ENCODE measurements around the gene LANCL2. TPM values are rescaled to one million over a fixed set of nuclear protein-coding genes. Genes with fewer than 3 reads are reported as not detected.

Gene LANCL2
- total and polyA plus RNA-seq, 10 donors, result 4.7 to 13.5 (median 9.6) TPM

GRCh38 chr7:55362927-55363326 is 2.2 kb upstream of the LANCL2 start:
- no peak for TF ChIP-seq POLR2AphosphoS5 (IDR thresholded peaks at IDR 0.05)
- intact Hi-C loops (cut with DNase I; ENCODE audit: low total_unique reads), result loop anchor here (10.0 kb wide), 1 partner anchor 608 kb away; the partner anchor contains the start of gene SEC61G
- no peak overlapping the region for H3K4me3 ChIP-seq
- DNase-seq, result peak; percentile 76
- peaks cover 0 to 8% (median 0%) of the 10 kb centered on the region in 7 donors for H3K27me3 ChIP-seq (replicated peaks in 1 of 7)
- no peak overlapping the region for H3K27ac ChIP-seq
- H3K4me1 ChIP-seq, result peaks cover 10 to 25% (median 16%) of the 10 kb centered on the region in 6 donors
- no peaks in the 10 kb centered on the region for H3K9me3 ChIP-seq
- WGBS, 5 donors, result 90 to 95% (median 92%) methylated on average over 20 of the region's 20 CpGs
- H3K36me3 ChIP-seq, result no peaks in the 10 kb centered on the region

DNA sequence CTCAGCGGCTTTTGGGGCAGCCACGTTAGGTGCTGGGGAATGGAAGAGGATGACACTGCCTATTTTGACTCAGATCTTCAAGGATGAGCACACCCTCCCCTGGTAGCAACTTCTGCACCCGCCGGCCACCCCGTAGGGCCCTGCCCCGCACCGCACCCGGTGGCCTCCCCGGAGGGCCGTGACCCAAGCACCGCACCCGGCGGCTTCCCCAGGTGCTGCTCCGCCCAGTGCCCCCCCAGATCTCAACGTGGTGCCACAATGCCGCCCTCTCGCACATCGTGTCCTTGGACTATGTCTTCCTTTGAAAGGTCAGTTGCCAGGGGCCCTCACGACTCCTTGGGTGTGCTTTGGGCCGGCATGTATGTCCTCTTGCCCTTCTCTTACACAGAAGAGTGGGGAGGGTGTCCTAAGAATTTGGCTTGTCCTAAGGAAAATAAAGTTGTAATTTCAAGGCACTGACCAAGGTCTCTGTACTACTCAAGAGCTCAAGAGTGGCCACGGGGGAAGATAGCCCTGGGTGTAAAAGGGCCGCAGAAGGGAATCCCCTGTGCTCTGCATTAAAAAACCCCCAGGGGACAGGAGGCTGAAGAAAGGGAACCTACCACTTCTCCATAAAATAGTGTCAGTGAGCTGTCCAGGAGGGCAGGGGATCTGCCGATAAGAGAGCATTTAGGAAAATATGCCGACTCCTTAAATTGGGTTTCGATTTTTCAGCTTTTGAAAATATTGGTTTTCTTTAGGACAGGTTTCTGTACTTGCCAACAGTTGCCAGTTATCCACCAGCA is 1.6 kb upstream of the LANCL2 start:
- intact Hi-C loops (cut with DNase I; ENCODE audit: low total_unique reads), result loop anchor here (10.0 kb wide), 1 partner anchor 609 kb away; the partner anchor contains the start of gene SEC61G
- Histone ChIP-seq H3K27me3 (replicated peaks in 1 of 7) (peaks cover 0 to 8% (median 0%) of the 10 kb centered on the region in 7 donors), H3K4me3 (no peak overlapping the region), H3K36me3 (no peaks in the 10 kb centered on the region), H3K9me3 (no peaks in the 10 kb centered on the region), H3K4me1 (peaks cover 10 to 28% (median 16%) of the 10 kb centered on the region in 6 donors), H3K27ac (no peak overlapping the region)
- TF ChIP-seq POLR2A (IDR thresholded peaks at IDR 0.05) (no peak), POLR2AphosphoS5 (IDR thresholded peaks at IDR 0.05) (no peak)
- TF ChIP-seq, protein P1, sequence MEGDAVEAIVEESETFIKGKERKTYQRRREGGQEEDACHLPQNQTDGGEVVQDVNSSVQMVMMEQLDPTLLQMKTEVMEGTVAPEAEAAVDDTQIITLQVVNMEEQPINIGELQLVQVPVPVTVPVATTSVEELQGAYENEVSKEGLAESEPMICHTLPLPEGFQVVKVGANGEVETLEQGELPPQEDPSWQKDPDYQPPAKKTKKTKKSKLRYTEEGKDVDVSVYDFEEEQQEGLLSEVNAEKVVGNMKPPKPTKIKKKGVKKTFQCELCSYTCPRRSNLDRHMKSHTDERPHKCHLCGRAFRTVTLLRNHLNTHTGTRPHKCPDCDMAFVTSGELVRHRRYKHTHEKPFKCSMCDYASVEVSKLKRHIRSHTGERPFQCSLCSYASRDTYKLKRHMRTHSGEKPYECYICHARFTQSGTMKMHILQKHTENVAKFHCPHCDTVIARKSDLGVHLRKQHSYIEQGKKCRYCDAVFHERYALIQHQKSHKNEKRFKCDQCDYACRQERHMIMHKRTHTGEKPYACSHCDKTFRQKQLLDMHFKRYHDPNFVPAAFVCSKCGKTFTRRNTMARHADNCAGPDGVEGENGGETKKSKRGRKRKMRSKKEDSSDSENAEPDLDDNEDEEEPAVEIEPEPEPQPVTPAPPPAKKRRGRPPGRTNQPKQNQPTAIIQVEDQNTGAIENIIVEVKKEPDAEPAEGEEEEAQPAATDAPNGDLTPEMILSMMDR (IDR thresholded peaks at IDR 0.05 in 8 of 11, conservative IDR thresholded peaks at IDR 0.05 in 3 of 11), result no peak
- 84 to 91% (median 87%) methylated on average over 24 to 25 of the region's 25 CpGs for WGBS, 5 donors
- peak; percentile 83 for DNase-seq

- DNase-seq, result peak; percentile 99
- peak overlapping the region; percentile 95 to 100 (median 98) for H3K27ac ChIP-seq
- no peaks in the 10 kb centered on the region for H3K36me3 ChIP-seq
- H3K27me3 ChIP-seq (replicated peaks in 1 of 7), result no peaks in the 10 kb centered on the region
- 0 to 1% (median 0%) methylated on average over 7 to 101 of the region's 101 CpGs for WGBS, 5 donors
- TF ChIP-seq POLR2A (IDR thresholded peaks at IDR 0.05), result peak in 2 of 3 donors; percentile 76 to 86
- TF ChIP-seq POLR2AphosphoS5 (IDR thresholded peaks at IDR 0.05), result peak; percentile 91 to 96 (median 95)
- TF ChIP-seq, protein P1 (IDR thresholded peaks at IDR 0.05 in 8 of 11, conservative IDR thresholded peaks at IDR 0.05 in 3 of 11), result peak in 10 of 11 experiments; percentile 24 to 71 (median 52)
- peaks cover 10 to 28% (median 18%) of the 10 kb centered on the region in 6 donors for H3K4me1 ChIP-seq
- no peaks in the 10 kb centered on the region for H3K9me3 ChIP-seq
- intact Hi-C loops (cut with DNase I; ENCODE audit: low total_unique reads), result loop anchor here (10.0 kb wide), 1 partner anchor 611 kb away; the partner anchor contains the start of gene SEC61G
- peak overlapping the region; percentile 85 to 97 (median 96) for H3K4me3 ChIP-seq
These were observed 731 bp downstream of the LANCL2 start for GRCh38 chr7:55365675-55366460.

DNA sequence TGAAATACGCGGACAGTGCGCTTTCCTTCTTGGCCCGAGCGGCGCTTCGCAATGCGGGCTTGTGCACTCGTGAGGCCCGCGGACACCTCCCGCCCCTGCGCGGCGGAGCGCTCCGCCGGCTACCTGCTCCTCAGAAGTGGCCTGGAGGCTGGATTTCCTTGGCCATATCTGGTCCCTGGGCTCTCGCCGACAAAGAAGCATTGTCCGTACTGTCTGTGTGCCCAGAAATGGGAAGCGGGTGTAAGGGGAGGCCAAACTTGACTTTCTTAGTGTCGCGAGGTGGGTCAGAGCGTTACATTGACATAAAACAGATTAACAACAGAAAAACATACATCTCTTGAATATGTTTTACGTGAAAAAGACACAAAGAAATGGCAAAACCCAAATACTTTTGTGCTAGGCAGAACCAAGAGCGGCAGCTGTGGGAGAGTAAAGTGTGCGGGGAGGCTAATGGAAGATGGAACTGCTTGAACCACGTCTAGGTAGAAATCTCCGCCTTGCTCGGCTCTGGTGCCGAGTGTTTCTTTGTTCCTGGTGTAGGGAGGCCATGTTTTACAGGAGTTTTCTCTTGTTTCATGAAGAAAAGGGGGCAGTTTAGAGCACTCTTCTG is 1.4 kb downstream of the LANCL2 start:
- WGBS, 5 donors, result 0 to 1% (median 1%) methylated on average over 16 to 32 of the region's 32 CpGs
- peak overlapping the region; percentile 95 to 100 (median 98) for H3K27ac ChIP-seq
- no peaks in the 10 kb centered on the region for H3K9me3 ChIP-seq
- no peak for DNase-seq
- peaks cover 10 to 28% (median 18%) of the 10 kb centered on the region in 6 donors for H3K4me1 ChIP-seq
- intact Hi-C loops (cut with DNase I; ENCODE audit: low total_unique reads), result loop anchor here (10.0 kb wide), 1 partner anchor 612 kb away; the partner anchor contains the start of gene SEC61G
- H3K36me3 ChIP-seq, result no peaks in the 10 kb centered on the region
- H3K27me3 ChIP-seq (replicated peaks in 1 of 7), result no peaks in the 10 kb centered on the region
- H3K4me3 ChIP-seq, result peak overlapping the region; percentile 85 to 97 (median 96)
- TF ChIP-seq, protein P1 (IDR thresholded peaks at IDR 0.05 in 8 of 11, conservative IDR thresholded peaks at IDR 0.05 in 3 of 11), result no peak
- TF ChIP-seq POLR2A (IDR thresholded peaks at IDR 0.05) (no peak), POLR2AphosphoS5 (IDR thresholded peaks at IDR 0.05) (no peak)
